Neutrophil (primary cell): ENCODE data around the gene ISCU.

Source experiments
- H3K27ac ChIP-seq: fragments of 200-600 bp; sonication (generic); 2 replicates; pipeline ENCODE4 v1.5.1; 2016; ENCODE audit warnings: mild to moderate bottlenecking, moderate library complexity
- H3K27me3 ChIP-seq: fragments of 200-600 bp; sonication (generic); 2 replicates; pipeline ENCODE4 v1.6.0; 2016; ENCODE audit warnings: mild to moderate bottlenecking
- H3K36me3 ChIP-seq: fragments of 200-600 bp; sonication (generic); 2 replicates; pipeline ENCODE4 v1.5.1; 2017
- H3K4me1 ChIP-seq, 2 experiments: fragments of 200-600 bp in 1 of 2; sonication (generic) in 1 of 2; 1 replicate in 1 of 2; 2 replicates in 1 of 2; pipeline versions ENCODE4 v1.5.1 to v1.6.1; 2013 to 2016; ENCODE audit warnings: low read depth in 1 of 2, low read length in 1 of 2, mild to moderate bottlenecking in 1 of 2, moderate library complexity in 1 of 2; ENCODE audit not compliant: control insufficient read depth in 1 of 2, insufficient read depth in 1 of 2
- H3K4me3 ChIP-seq, 2 experiments: fragments of 200-600 bp in 1 of 2; sonication (generic) in 1 of 2; 1 replicate in 1 of 2; 2 replicates in 1 of 2; pipeline ENCODE4 v1.5.1; 2013 to 2016; ENCODE audit warnings: low read depth in 1 of 2, low read length in 1 of 2, mild to moderate bottlenecking in 1 of 2, moderate library complexity in 1 of 2
- H3K9me3 ChIP-seq: fragments of 200-600 bp; sonication (generic); 2 replicates; pipeline ENCODE4 v1.5.1; 2016
- CTCF ChIP-seq: fragments of 200-600 bp; sonication (generic); IDR thresholded peaks from 2 replicates; pipeline ENCODE4 v1.5.1; 2016; ENCODE audit warnings: antibody characterized with exemption

The ISCU gene

DNA sequence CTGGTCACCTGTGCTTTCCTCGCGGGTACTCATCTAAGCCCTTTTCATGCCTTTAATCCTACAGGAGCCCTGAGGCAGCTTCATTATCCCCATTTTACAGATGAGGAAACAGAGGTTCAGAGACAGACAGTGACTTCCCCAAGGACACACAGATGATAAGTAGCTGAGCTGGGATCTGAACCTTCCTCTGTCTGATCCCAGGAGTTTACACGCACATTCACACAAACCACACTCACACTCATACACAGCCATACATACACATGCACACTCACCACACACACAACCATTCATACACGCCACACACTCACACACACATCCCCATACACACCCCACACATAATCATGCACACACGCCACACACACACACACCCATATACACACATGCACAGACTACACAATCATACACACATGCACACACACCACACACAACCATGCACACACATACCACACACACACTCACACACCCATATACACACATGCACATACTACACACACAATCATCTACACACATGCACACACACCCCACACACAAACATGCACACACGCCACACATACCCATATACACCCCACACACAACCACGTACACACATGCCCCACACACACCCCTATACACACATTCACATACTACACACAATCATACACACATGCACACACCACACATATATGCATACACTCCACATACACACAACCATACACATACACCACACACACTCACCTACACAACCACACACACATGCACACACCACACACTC, 32.7 kb downstream of the ISCU start:
- no peak for TF ChIP-seq CTCF
- no peak overlapping the region for H3K27ac ChIP-seq
- H3K4me3 ChIP-seq: no peak overlapping the region
- peaks cover 8% of the 10 kb centered on the region for H3K27me3 ChIP-seq
- no peaks in the 10 kb centered on the region for H3K9me3 ChIP-seq
- H3K36me3 ChIP-seq: no peaks in the 10 kb centered on the region
- no peaks in the 10 kb centered on the region for H3K4me1 ChIP-seq

- H3K4me3 ChIP-seq: no peak overlapping the region
- H3K27ac ChIP-seq: no peak overlapping the region
- TF ChIP-seq CTCF: no peak
- no peaks in the 10 kb centered on the region for H3K4me1 ChIP-seq
- no peaks in the 10 kb centered on the region for H3K9me3 ChIP-seq
- H3K27me3 ChIP-seq: peaks cover 8% of the 10 kb centered on the region
- no peaks in the 10 kb centered on the region for H3K36me3 ChIP-seq
These were observed 33.6 kb downstream of the ISCU start for GRCh38 chr12:108595711-108596647.

DNA sequence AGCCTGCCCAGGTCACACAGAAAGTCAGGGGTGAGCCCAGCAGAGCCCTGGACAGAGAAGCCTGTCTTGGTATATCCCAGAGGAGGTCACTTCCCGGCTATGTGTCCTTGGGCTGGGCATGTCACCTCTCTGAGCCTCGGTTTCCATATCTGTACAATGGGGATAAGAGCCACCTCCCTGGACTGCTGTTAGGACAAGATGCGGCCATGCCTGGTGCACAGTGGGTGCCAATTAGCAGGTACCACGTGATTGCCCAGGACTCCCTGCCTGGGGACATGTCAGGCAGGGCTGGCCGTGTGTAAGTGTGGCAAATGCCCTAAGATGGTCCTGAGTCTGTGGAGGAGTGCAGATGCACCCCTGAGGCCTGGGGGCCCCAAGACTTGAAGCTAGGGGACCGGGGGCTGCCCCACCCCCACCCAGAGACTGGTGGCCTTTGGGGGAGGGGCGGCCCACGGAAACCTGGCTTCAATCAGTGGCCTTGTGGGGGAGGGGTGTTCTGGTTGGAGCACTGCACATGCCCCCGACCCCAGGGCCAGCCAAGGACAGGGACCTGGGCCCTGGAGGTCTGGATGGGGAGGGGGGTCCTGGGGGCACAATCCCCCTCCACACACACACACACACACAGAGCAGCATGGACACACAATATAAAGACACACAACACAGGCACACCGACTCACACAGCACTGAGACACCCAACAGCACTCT, 34.6 kb downstream of the ISCU start:
- H3K4me1 ChIP-seq: no peaks in the 10 kb centered on the region
- no peak overlapping the region for H3K27ac ChIP-seq
- H3K4me3 ChIP-seq: no peak overlapping the region
- no peaks in the 10 kb centered on the region for H3K36me3 ChIP-seq
- no peak for TF ChIP-seq CTCF
- no peaks in the 10 kb centered on the region for H3K9me3 ChIP-seq
- peaks cover 8% of the 10 kb centered on the region for H3K27me3 ChIP-seq

GRCh38 chr12:108597559-108598471, 35.4 kb downstream of the ISCU start, which contains the start of gene TMEM119:
TSS of gene TMEM119 (minus strand) at chr12:108598084. CDS start at chr12:108592383, 5,701 bp downstream.
- Histone ChIP-seq H3K36me3 (no peaks in the 10 kb centered on the region), H3K4me1 (no peaks in the 10 kb centered on the region), H3K27ac (no peak within 1 kb of the TSS), H3K4me3 (no peak within 1 kb of the TSS), H3K27me3 (peaks cover 8% of the 10 kb centered on the region), H3K9me3 (no peaks in the 10 kb centered on the region)
- no peak for TF ChIP-seq CTCF
